H7 (cell line): ENCODE results near the gene EXOC3. TPM values are rescaled to one million over a fixed set of nuclear protein-coding genes. Genes with fewer than 3 reads are reported as not detected.

ENCODE experiments used
- DNase-seq: peaks from one replicate; pipeline ENCODE4 v3.0.0; 2012
- H3K27me3 ChIP-seq: 2 replicates; pipeline ENCODE4 v1.6.0; 2011; ENCODE audit warnings: mild to moderate bottlenecking, low read length; ENCODE audit not compliant: control insufficient read depth, insufficient read depth
- H3K36me3 ChIP-seq: replicated peaks from 2 replicates; pipeline ENCODE4 v1.5.1; 2011; ENCODE audit warnings: low read length; ENCODE audit not compliant: control insufficient read depth, insufficient read depth
- H3K4me3 ChIP-seq: 2 replicates; pipeline ENCODE4 v1.5.1; 2011; ENCODE audit warnings: low read depth, mild to moderate bottlenecking, control low read depth, low read length, moderate library complexity; ENCODE audit not compliant: insufficient read depth
- total RNA-seq: library from RNA; depleted of rRNA; stranded (reverse); fragments of >200 nt; shearing (Covaris generic); gene quantifications from 2 replicates; pipeline ENCODE4 v1.2.3, GENCODE V29; 2014

EXOC3 gene
- total RNA-seq, 1 experiment from 2014 or later: 24.1 TPM

- no peaks in the 10 kb centered on the region for H3K27me3 ChIP-seq
- no peak for DNase-seq
- H3K36me3 ChIP-seq: peaks cover 6% of the 10 kb centered on the region
- H3K4me3 ChIP-seq: no peak overlapping the region
Observed at GRCh38 chr5:459562-460272, 16.7 kb downstream of the EXOC3 start.

- Histone ChIP-seq H3K4me3 (no peak overlapping the region), H3K27me3 (no peaks in the 10 kb centered on the region), H3K36me3 (peaks cover 6% of the 10 kb centered on the region)
- no peak for DNase-seq
Observed at GRCh38 chr5:460273-460625, 17.3 kb downstream of the EXOC3 start.

- no peak overlapping the region for H3K4me3 ChIP-seq
- no peaks in the 10 kb centered on the region for H3K27me3 ChIP-seq
- no peak for DNase-seq
Observed at GRCh38 chr5:462051-462481, 19.1 kb downstream of the EXOC3 start.

GRCh38 chr5:463301-463700, 20.3 kb downstream of the EXOC3 start:
- peaks cover 1% of the 10 kb centered on the region for H3K36me3 ChIP-seq
- DNase-seq: no peak
- H3K27me3 ChIP-seq: no peaks in the 10 kb centered on the region
- no peak overlapping the region for H3K4me3 ChIP-seq

More at GRCh38 chr5:462051-462481, 19.1 kb downstream of the EXOC3 start:
- H3K36me3 ChIP-seq: peaks cover 5% of the 10 kb centered on the region

GRCh38 chr5:463952-464351, 21.0 kb downstream of the EXOC3 start:
- Histone ChIP-seq H3K27me3 (no peaks in the 10 kb centered on the region), H3K4me3 (no peak overlapping the region), H3K36me3 (peaks cover 1% of the 10 kb centered on the region)
- no peak for DNase-seq

GRCh38 chr5:464446-464842, 21.5 kb downstream of the EXOC3 start:
- Histone ChIP-seq H3K36me3 (peaks cover 1% of the 10 kb centered on the region), H3K27me3 (no peaks in the 10 kb centered on the region), H3K4me3 (no peak overlapping the region)
- no peak for DNase-seq

GRCh38 chr5:464843-465590, 22.0 kb downstream of the EXOC3 start:
- Histone ChIP-seq H3K27me3 (no peaks in the 10 kb centered on the region), H3K4me3 (no peak overlapping the region), H3K36me3 (peaks cover 1% of the 10 kb centered on the region)
- DNase-seq: no peak

GRCh38 chr5:465591-466403, 22.8 kb downstream of the EXOC3 start:
- DNase-seq: no peak
- no peak overlapping the region for H3K4me3 ChIP-seq
- peaks cover 1% of the 10 kb centered on the region for H3K36me3 ChIP-seq
- H3K27me3 ChIP-seq: no peaks in the 10 kb centered on the region

GRCh38 chr5:466661-467310, 23.8 kb downstream of the EXOC3 start:
- Histone ChIP-seq H3K36me3 (peaks cover 1% of the 10 kb centered on the region), H3K27me3 (no peaks in the 10 kb centered on the region), H3K4me3 (no peak overlapping the region)
- DNase-seq: no peak

GRCh38 chr5:468401-468800, 25.4 kb downstream of the EXOC3 start:
- Histone ChIP-seq H3K4me3 (no peak overlapping the region), H3K27me3 (peaks cover under 1% of the 10 kb centered on the region), H3K36me3 (no peaks in the 10 kb centered on the region)
- DNase-seq: no peak

GRCh38 chr5:469752-470483, 26.9 kb downstream of the EXOC3 start:
- no peaks in the 10 kb centered on the region for H3K36me3 ChIP-seq
- H3K4me3 ChIP-seq: no peak overlapping the region
- peaks cover 10% of the 10 kb centered on the region for H3K27me3 ChIP-seq
- no peak for DNase-seq

GRCh38 chr5:470961-471749, 28.2 kb downstream of the EXOC3 start:
- no peak for DNase-seq
- H3K27me3 ChIP-seq: peaks cover 22% of the 10 kb centered on the region
- H3K36me3 ChIP-seq: no peaks in the 10 kb centered on the region
- H3K4me3 ChIP-seq: no peak overlapping the region

- no peaks in the 10 kb centered on the region for H3K36me3 ChIP-seq
- peaks cover 27% of the 10 kb centered on the region for H3K27me3 ChIP-seq
- H3K4me3 ChIP-seq: no peak overlapping the region; the same call in 1 of the 2 replicates
- DNase-seq: no peak
Observed at GRCh38 chr5:471750-472058, 28.7 kb downstream of the EXOC3 start.
